Thymus (tissue), 11 donors: ENCODE data around the gene ALS2. TPM values are rescaled to one million over a fixed set of nuclear protein-coding genes. Genes with fewer than 3 reads are reported as not detected.
"Not testable (repeated sequence)": the region's sequence is repeated elsewhere in the genome, so short reads cannot be mapped to it uniquely, and the experiment has no call there.

ENCODE experiments used
- DNase-seq, 9 donors: peaks; one replicate each; pipeline ENCODE4 v3.0.0-alpha.2; 2013; ENCODE audit warnings: low spot score in 9 of 9, low read depth in 6 of 9, missing footprints in 1 of 9
- H3K27ac ChIP-seq, 2 donors: one replicate each; pipeline ENCODE4 v1.5.1; 2013; ENCODE audit warnings: control low read depth in 1 of 2, low read depth in 1 of 2, low read length in 1 of 2, mild to moderate bottlenecking in 1 of 2, moderate library complexity in 1 of 2
- H3K27me3 ChIP-seq, 2 donors: one replicate each; pipeline ENCODE4 v1.5.1; 2013; ENCODE audit warnings: low read length in 1 of 2; ENCODE audit not compliant: control insufficient read depth in 2 of 2, insufficient read depth in 1 of 2
- H3K36me3 ChIP-seq, 2 donors: one replicate each; pipeline ENCODE4 v1.5.1; 2013; ENCODE audit warnings: low read length in 1 of 2, mild to moderate bottlenecking in 1 of 2, moderate library complexity in 1 of 2; ENCODE audit not compliant: control insufficient read depth in 2 of 2, insufficient read depth in 2 of 2
- H3K4me1 ChIP-seq, 2 donors: one replicate each; pipeline ENCODE4 v1.5.1; 2013; ENCODE audit warnings: low read length in 2 of 2; ENCODE audit not compliant: control insufficient read depth in 2 of 2, insufficient read depth in 2 of 2
- H3K4me3 ChIP-seq, 2 donors: one replicate each; pipeline ENCODE4 v1.5.1; 2013; ENCODE audit warnings: low read length in 2 of 2, control low read depth in 1 of 2, mild to moderate bottlenecking in 1 of 2
- H3K9me3 ChIP-seq, 2 donors: one replicate each; pipeline ENCODE4 v1.5.1; 2013; ENCODE audit warnings: low read length in 1 of 2, mild to moderate bottlenecking in 1 of 2; ENCODE audit not compliant: control insufficient read depth in 2 of 2, insufficient read depth in 1 of 2
- WGBS: extraction: QIAGEN DNeasy Blood & Tissue Kit; methylation state at CpG from one replicate; pipeline ENCODE4 v1.1.7; 2013; 5-methylcytosine and 5-hydroxymethylcytosine counted together
- polyA plus RNA-seq: library from polyadenylated mRNA; stranded (reverse); fragments of 200-250 nt; gene quantifications from one replicate; pipeline ENCODE4 v1.2.3, GENCODE V29; 2013
- total RNA-seq: library from RNA; stranded (reverse); fragments of 120-200 nt; gene quantifications from one replicate; pipeline ENCODE4 v1.2.4, GENCODE V29; 2013
- donor health status: healthy.

ALS2 gene
- total and polyA plus RNA-seq, 2 donors: 8.1 to 10.3 TPM

DNA sequence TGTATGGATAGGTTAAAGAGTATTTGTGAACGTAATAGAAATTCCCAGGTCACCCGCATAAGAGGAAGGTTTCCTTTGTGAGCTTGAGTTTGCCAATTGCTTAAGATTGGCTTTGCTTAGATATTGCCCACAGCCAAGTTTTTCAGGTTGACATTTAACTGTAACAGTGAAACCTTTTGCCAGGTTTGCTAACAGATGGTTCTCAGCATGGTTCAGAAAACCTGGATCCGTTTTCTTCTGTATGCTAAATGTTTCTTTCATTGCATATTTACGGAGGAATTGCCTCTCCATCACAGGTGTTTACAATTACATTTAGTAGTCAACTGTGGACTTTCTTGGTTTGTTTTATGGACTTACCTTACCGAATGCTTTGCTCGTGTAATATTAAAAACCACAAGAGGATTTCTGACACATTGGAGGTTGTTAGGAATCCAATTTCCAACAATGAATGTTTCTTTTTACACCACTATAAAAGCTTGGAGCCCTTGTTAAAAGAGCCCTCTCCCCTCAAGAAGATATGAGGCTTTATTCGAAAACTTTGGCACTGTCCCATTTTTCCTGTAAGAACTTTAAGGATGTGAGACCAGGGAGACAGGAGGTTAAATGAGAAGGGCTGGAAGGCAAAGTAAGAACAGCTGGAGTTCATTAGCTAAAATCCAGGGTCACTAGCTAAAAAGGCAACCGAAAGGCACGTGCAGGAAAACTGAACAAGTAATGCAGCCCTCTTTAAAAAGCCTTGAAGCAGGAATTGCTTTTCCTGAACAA lies 33.4 kb upstream of the ALS2 start:
- H3K9me3 ChIP-seq: no peaks in the 10 kb centered on the region
- H3K4me1 ChIP-seq: no peaks in the 10 kb centered on the region
- WGBS: 90% methylated on average over 9 of the region's 9 CpGs
- no peak overlapping the region for H3K4me3 ChIP-seq
- H3K27ac ChIP-seq: no peak overlapping the region
- no peaks in the 10 kb centered on the region for H3K27me3 ChIP-seq
- no peak for DNase-seq
- no peaks in the 10 kb centered on the region for H3K36me3 ChIP-seq

- H3K27me3 ChIP-seq, H3K36me3 ChIP-seq, H3K27ac ChIP-seq, H3K4me1 ChIP-seq, H3K9me3 ChIP-seq, DNase-seq, H3K4me3 ChIP-seq: not testable (repeated sequence)
- 98% methylated on average over 7 of the region's 7 CpGs for WGBS
Observed at GRCh38 chr2:201810604-201811003, 29.9 kb upstream of the ALS2 start.

GRCh38 chr2:201809633-201810032 lies 28.9 kb upstream of the ALS2 start:
- Histone ChIP-seq H3K9me3 (no peaks in the 10 kb centered on the region), H3K36me3 (no peaks in the 10 kb centered on the region), H3K4me1 (no peaks in the 10 kb centered on the region), H3K4me3 (no peak overlapping the region), H3K27me3 (peaks cover 0 to 6% of the 10 kb centered on the region in 2 donors), H3K27ac (no peak overlapping the region)
- no peak for DNase-seq
- WGBS: 87% methylated on average over 4 of the region's 4 CpGs

DNA sequence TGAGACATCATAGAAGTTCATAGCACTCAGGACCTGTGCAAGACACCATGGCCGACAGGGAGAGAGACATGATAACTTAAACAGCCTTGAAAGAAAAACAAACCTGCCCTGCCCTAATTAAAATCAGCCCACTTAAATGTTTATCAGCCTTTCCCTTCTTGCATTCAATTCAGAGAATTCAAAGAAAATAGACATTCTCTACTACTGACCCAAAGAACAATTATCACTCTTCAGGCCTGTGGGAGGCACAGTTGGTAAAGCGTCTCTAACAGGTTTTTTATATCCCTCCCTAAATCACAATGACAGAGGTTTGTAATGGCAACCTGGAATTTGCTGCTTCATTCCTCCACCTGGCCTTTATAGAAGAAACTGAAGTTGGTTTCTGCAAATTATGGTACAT lies 27.3 kb upstream of the ALS2 start:
- Histone ChIP-seq H3K27ac (no peak overlapping the region), H3K9me3 (no peaks in the 10 kb centered on the region), H3K27me3 (peaks cover 0 to 6% of the 10 kb centered on the region in 2 donors), H3K4me3 (no peak overlapping the region), H3K36me3 (no peaks in the 10 kb centered on the region), H3K4me1 (no peaks in the 10 kb centered on the region)
- WGBS: 90% methylated on average over 2 of the region's 2 CpGs
- DNase-seq: no peak

- Histone ChIP-seq H3K27ac (no peak overlapping the region), H3K27me3 (peaks cover 0 to 6% of the 10 kb centered on the region in 2 donors), H3K4me1 (no peaks in the 10 kb centered on the region), H3K9me3 (no peaks in the 10 kb centered on the region), H3K36me3 (no peaks in the 10 kb centered on the region), H3K4me3 (no peak overlapping the region)
- DNase-seq: no peak
- WGBS: 93% methylated on average over 8 of the region's 8 CpGs
Observed at GRCh38 chr2:201807452-201807999, 26.8 kb upstream of the ALS2 start.

- no peaks in the 10 kb centered on the region for H3K36me3 ChIP-seq
- no peak within 1 kb of the TSS for H3K27ac ChIP-seq
- no peak for DNase-seq
- H3K9me3 ChIP-seq: no peaks in the 10 kb centered on the region
- WGBS: 90% methylated on average over 10 of the region's 10 CpGs
- no peak within 1 kb of the TSS for H3K4me3 ChIP-seq
- H3K4me1 ChIP-seq: no peaks in the 10 kb centered on the region
- peaks cover 0 to 6% of the 10 kb centered on the region in 2 donors for H3K27me3 ChIP-seq
Observed at GRCh38 chr2:201806442-201807170, 25.9 kb upstream of the ALS2 start, which contains the start of gene CDK15. Gene CDK15, plus strand, starts transcription at chr2:201806537. Its CDS starts 128 bp downstream, at chr2:201806665.

GRCh38 chr2:201798914-201799285 lies 18.2 kb upstream of the ALS2 start:
- 94% methylated on average over 2 of the region's 2 CpGs for WGBS
- DNase-seq, H3K4me3 ChIP-seq, H3K27me3 ChIP-seq, H3K27ac ChIP-seq, H3K9me3 ChIP-seq, H3K4me1 ChIP-seq, H3K36me3 ChIP-seq: not testable (repeated sequence)

GRCh38 chr2:201798252-201798913 lies 17.6 kb upstream of the ALS2 start:
- no peaks in the 10 kb centered on the region for H3K27me3 ChIP-seq
- no peaks in the 10 kb centered on the region for H3K4me1 ChIP-seq
- H3K4me3 ChIP-seq: no peak overlapping the region
- H3K36me3 ChIP-seq: no peaks in the 10 kb centered on the region
- no peaks in the 10 kb centered on the region for H3K9me3 ChIP-seq
- WGBS: 87% methylated on average over 7 of the region's 7 CpGs
- no peak for DNase-seq
- no peak overlapping the region for H3K27ac ChIP-seq
